SU-DHL-6 (cell line): Measurements from ENCODE around the gene GSTA5.
"Not testable (repeated sequence)": the region's sequence is repeated elsewhere in the genome, so short reads cannot be mapped to it uniquely, and the experiment has no call there.

Experiments
- H2AFZ ChIP-seq: fragments of 200-600 bp; sonication (generic); 2 replicates; pipeline ENCODE4 v1.6.1; 2014; ENCODE audit warnings: low read depth, mild to moderate bottlenecking, moderate library complexity, mixed read lengths, antibody characterized with exemption, low read length; ENCODE audit not compliant: severe bottlenecking
- H3F3A ChIP-seq: fragments of 200-600 bp; shearing (Covaris generic); 2 replicates; pipeline ENCODE4 v1.6.0; 2016; ENCODE audit warnings: antibody characterized with exemption, mild to moderate bottlenecking; ENCODE audit not compliant: insufficient read depth
- H3K27ac ChIP-seq: fragments of 200-600 bp; sonication (generic); 2 replicates; pipeline ENCODE4 v1.5.1; 2016; ENCODE audit warnings: low read depth, mild to moderate bottlenecking, low read length, moderate library complexity, mixed read lengths
- H3K27me3 ChIP-seq: fragments of 200-600 bp; sonication (generic), shearing (Covaris generic); 2 replicates; pipeline ENCODE4 v1.6.0; 2014; ENCODE audit warnings: mild to moderate bottlenecking, low read length
- H3K36me3 ChIP-seq: fragments of 200-600 bp; sonication (generic); 2 replicates; pipeline ENCODE4 v1.6.1; 2014; ENCODE audit warnings: mild to moderate bottlenecking, low read length, mixed read lengths
- H3K4me2 ChIP-seq: fragments of 300-600, 200-600 bp; shearing (Covaris generic), sonication (generic); 2 replicates; pipeline ENCODE4 v1.6.0; 2014; ENCODE audit warnings: low read length, low read depth, mild to moderate bottlenecking; ENCODE audit not compliant: poor library complexity, severe bottlenecking
- H3K4me3 ChIP-seq: fragments of 200-600 bp; sonication (generic); 2 replicates; pipeline ENCODE4 v1.5.1; 2014; ENCODE audit warnings: antibody characterized with exemption, low read length, mild to moderate bottlenecking, mixed read lengths; ENCODE audit not compliant: insufficient read depth, poor library complexity, severe bottlenecking
- H3K79me2 ChIP-seq: fragments of 200-600 bp; sonication (generic); 2 replicates; pipeline ENCODE4 v1.6.1; 2014; ENCODE audit warnings: mild to moderate bottlenecking, low read length, moderate library complexity; ENCODE audit not compliant: insufficient read depth
- H3K9ac ChIP-seq: fragments of 200-600 bp; sonication (generic); 2 replicates; pipeline ENCODE4 v1.7.0; 2014; ENCODE audit warnings: mild to moderate bottlenecking, low read length
- H3K9me2 ChIP-seq: fragments of 200-600 bp; sonication (generic); replicated peaks from 2 replicates; pipeline ENCODE4 v1.6.1; 2014; ENCODE audit warnings: low read length; ENCODE audit not compliant: insufficient read depth
- H3K9me3 ChIP-seq: fragments of 200-600 bp; sonication (generic); 2 replicates; pipeline ENCODE4 v1.6.1; 2014; ENCODE audit warnings: low read length, mixed read lengths; ENCODE audit not compliant: insufficient read depth
- H4K20me1 ChIP-seq: fragments of 200-600 bp; sonication (generic); 2 replicates; pipeline ENCODE4 v1.6.1; 2014; ENCODE audit warnings: low read depth, mild to moderate bottlenecking, antibody characterized with exemption, low read length, moderate library complexity, mixed read lengths
- CTCF ChIP-seq: fragments of 200-600 bp; sonication (generic); IDR thresholded peaks from one replicate; pipeline ENCODE4 v1.5.1; 2017; ENCODE audit warnings: antibody characterized with exemption, mild to moderate bottlenecking, low read length, moderate library complexity; ENCODE audit not compliant: insufficient read depth, poor library complexity, severe bottlenecking
- EZH2phosphoT487 ChIP-seq: fragments of 200-600 bp; sonication (generic), shearing (Covaris generic); conservative IDR thresholded peaks from 2 replicates; pipeline ENCODE4 v1.6.1; 2018; ENCODE audit warnings: mild to moderate bottlenecking, antibody characterized with exemption, low read length, moderate library complexity, mixed read lengths

GSTA5 gene

GRCh38 chr6:52790861-52791260, 49.8 kb downstream of the GSTA5 start:
- H3K4me3 ChIP-seq, result no peak overlapping the region
- H3K36me3 ChIP-seq, result no peaks in the 10 kb centered on the region
- TF ChIP-seq CTCF (no peak), EZH2phosphoT487 (no peak)
- H3K9me2 ChIP-seq, result no peaks in the 10 kb centered on the region
- H3K27ac ChIP-seq, result no peak overlapping the region
- no peaks in the 10 kb centered on the region for H4K20me1 ChIP-seq
- no peaks in the 10 kb centered on the region for H3K27me3 ChIP-seq
- H3K79me2 ChIP-seq, result no peaks in the 10 kb centered on the region
- no peaks in the 10 kb centered on the region for H3K9me3 ChIP-seq
- H3K9ac ChIP-seq, result no peak overlapping the region
- no peaks in the 10 kb centered on the region for H3F3A ChIP-seq
- no peak overlapping the region for H3K4me2 ChIP-seq
- H2AFZ ChIP-seq, result no peak overlapping the region

DNA sequence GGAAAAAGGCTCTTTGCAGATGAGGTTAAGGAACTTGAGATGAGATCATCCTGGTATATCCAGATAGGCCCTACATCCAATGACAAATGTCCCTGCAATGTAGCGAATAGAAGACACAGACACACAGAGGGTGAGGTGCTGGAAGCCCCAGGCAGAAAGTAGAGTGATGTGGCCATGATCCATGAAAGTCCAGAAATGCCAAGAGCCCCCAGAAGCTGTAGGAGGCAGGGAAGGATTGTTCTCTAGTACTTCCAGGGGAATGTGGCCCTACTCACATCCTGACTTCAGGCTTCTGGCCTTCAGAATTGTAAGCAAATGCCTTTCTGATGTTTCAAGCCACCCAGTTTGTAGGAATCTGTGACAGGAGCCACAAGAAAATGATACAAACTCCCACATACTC, 51.0 kb downstream of the GSTA5 start:
- not testable (repeated sequence) for H3K27ac ChIP-seq, H3K4me2 ChIP-seq, H2AFZ ChIP-seq

DNA sequence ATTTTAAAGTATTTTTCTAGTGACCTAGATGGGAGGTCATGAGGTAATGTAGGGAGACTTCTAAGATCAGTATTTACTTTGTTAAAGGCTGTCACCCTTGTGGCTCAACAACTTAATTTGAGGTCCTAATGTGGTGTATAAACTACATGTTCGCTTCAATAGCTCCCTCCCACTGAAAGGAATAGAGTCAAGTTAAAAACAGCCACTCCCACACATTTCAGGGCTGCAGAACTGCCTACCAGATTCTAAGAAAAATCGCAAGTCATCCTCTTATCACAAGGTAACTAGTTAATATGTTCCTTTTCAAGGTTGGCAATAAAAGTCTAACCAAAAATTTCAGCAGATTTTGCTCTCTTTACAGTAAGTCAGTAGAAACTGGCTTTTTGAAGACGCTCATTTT, 52.1 kb downstream of the GSTA5 start:
- no peaks in the 10 kb centered on the region for H4K20me1 ChIP-seq
- no peaks in the 10 kb centered on the region for H3K9me2 ChIP-seq
- no peak overlapping the region for H3K4me2 ChIP-seq
- no peak for TF ChIP-seq CTCF
- TF ChIP-seq EZH2phosphoT487, result no peak
- no peak overlapping the region for H3K4me3 ChIP-seq
- H3K36me3 ChIP-seq, result no peaks in the 10 kb centered on the region
- H3F3A ChIP-seq, result no peaks in the 10 kb centered on the region
- H3K27me3 ChIP-seq, result no peaks in the 10 kb centered on the region
- H3K27ac ChIP-seq, result no peak overlapping the region
- H3K9me3 ChIP-seq, result no peaks in the 10 kb centered on the region
- H2AFZ ChIP-seq, result no peak overlapping the region
- no peak overlapping the region for H3K9ac ChIP-seq
- no peaks in the 10 kb centered on the region for H3K79me2 ChIP-seq

More for the DNA sequence above, 51.0 kb downstream of the GSTA5 start:
- not testable (repeated sequence) for H3K9me3 ChIP-seq, H3K4me3 ChIP-seq, H3K9ac ChIP-seq, H3K36me3 ChIP-seq, H3K9me2 ChIP-seq, H4K20me1 ChIP-seq, H3K27me3 ChIP-seq, H3K79me2 ChIP-seq, H3F3A ChIP-seq

- H3K36me3 ChIP-seq, result no peaks in the 10 kb centered on the region
- no peaks in the 10 kb centered on the region for H4K20me1 ChIP-seq
- H3K79me2 ChIP-seq, result no peaks in the 10 kb centered on the region
- H3K27ac ChIP-seq, result no peak overlapping the region
- no peak overlapping the region for H3K9ac ChIP-seq
- H2AFZ ChIP-seq, result no peak overlapping the region
- H3K27me3 ChIP-seq, result no peaks in the 10 kb centered on the region
- H3K9me2 ChIP-seq, result no peaks in the 10 kb centered on the region
- H3F3A ChIP-seq, result no peaks in the 10 kb centered on the region
- TF ChIP-seq EZH2phosphoT487 (no peak), CTCF (no peak)
- no peak overlapping the region for H3K4me3 ChIP-seq
- H3K9me3 ChIP-seq, result no peaks in the 10 kb centered on the region
- H3K4me2 ChIP-seq, result no peak overlapping the region
Observed at GRCh38 chr6:52787917-52788316, 52.7 kb downstream of the GSTA5 start.
